Mammary epithelial cell (primary cell): ENCODE data around the gene MAGI3.

Source experiments
- CTCF ChIP-seq, 2 donors: IDR thresholded peaks in 1 of 2; conservative IDR thresholded peaks in 1 of 2; 2 replicates each; pipeline ENCODE4 v1.5.1; 2011 to 2012; ENCODE audit warnings: inconsistent platforms in 2 of 2, low read length in 2 of 2, mild to moderate bottlenecking in 2 of 2, control low read depth in 1 of 2, low read depth in 1 of 2; ENCODE audit not compliant: insufficient read depth in 1 of 2; ENCODE audit errors: extremely low read depth in 1 of 2
- EZH2 ChIP-seq: IDR thresholded peaks from 2 replicates; pipeline ENCODE4 v1.6.1; 2012; ENCODE audit warnings: low read length, inconsistent platforms, borderline replicate concordance

DNA sequence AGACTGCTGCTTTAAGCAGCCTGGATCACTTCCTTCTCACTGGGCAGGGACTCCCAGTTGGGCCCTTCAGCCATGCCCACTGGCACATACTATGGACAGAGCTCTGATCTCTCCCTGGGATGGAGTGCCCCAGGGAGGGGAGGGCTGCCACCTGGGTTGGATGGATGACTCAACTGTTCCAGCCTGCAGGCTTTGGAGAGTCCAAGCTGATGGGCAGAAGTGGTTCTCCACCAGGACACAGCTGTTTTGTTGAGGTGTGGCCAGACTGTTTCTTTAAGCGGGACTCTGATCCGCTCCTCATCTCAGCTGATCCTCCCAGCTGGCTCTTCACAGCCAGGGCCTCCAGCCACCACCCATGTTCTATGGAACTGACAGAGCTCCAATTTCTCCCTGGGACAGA lies 166.9 kb downstream of the MAGI3 start:
- TF ChIP-seq CTCF (conservative IDR thresholded peaks at IDR 0.05 in 1 of 2, IDR thresholded peaks at IDR 0.05 in 1 of 2; ENCODE audit: extremely low read depth in 1 of 2, insufficient read depth in 1 of 2, low read depth in 1 of 2, low read length in 2 of 2) (no peak), EZH2 (no peak)
